ENCODE results near the gene BICDL1. TPM values are rescaled to one million over a fixed set of nuclear protein-coding genes. Genes with fewer than 3 reads are reported as not detected.

Gene BICDL1
- total and polyA plus RNA-seq, 2 of the 4 experiments (the other 2 are of a cell fraction), result not detected

GRCh38 chr12:120121343-120121742, 132.3 kb downstream of the BICDL1 start:
- Histone ChIP-seq H3K9me3 (ENCODE audit: control insufficient read depth, insufficient read depth, low read length) (no peaks in the 10 kb centered on the region), H2AK5ac (ENCODE audit: low read depth, low read length) (peak overlapping the region; percentile 73; the same call in 1 of the 2 replicates), H2AFZ (replicated peaks; ENCODE audit: low read length, poor library complexity) (no peak overlapping the region), H3K23ac (ENCODE audit: low read depth, low read length) (no peak overlapping the region), H3K36me3 (ENCODE audit: control insufficient read depth, insufficient read depth, low read length) (peaks cover 8% of the 10 kb centered on the region), H2BK20ac (ENCODE audit: low read depth, low read length) (peak overlapping the region; percentile 50; the same call in 1 of the 2 replicates), H3K9ac (ENCODE audit: low read depth, low read length) (no peak overlapping the region), H4K20me1 (ENCODE audit: insufficient read depth, low read length) (peaks cover 19% of the 10 kb centered on the region), H2BK5ac (ENCODE audit: low read depth, low read length, poor library complexity, severe bottlenecking) (no peak overlapping the region), H3K14ac (replicated peaks; ENCODE audit: low read depth, low read length) (peak overlapping the region; percentile 70; the same call in 1 of the 2 replicates), H3K18ac (ENCODE audit: low read depth, low read length) (peak overlapping the region; percentile 35; the same call in 1 of the 2 replicates), H2BK120ac (ENCODE audit: low read depth, low read length) (peak overlapping the region; percentile 33; the same call in 1 of the 2 replicates), H3K79me1 (ENCODE audit: low read depth in 1 of 2, low read length in 2 of 2) (peaks cover 10 to 40% of the 10 kb centered on the region in 2 experiments), H3K4me3 (ENCODE audit: insufficient read depth, low read depth, low read length) (no peak overlapping the region), H3K9me1 (ENCODE audit: insufficient read depth, low read length) (peaks cover 24% of the 10 kb centered on the region), H3K27ac (ENCODE audit: insufficient read depth, low read length) (peak overlapping the region; percentile 82; the same call in 1 of the 2 replicates), H4K5ac (ENCODE audit: low read depth, low read length) (no peak overlapping the region; the same call in 1 of the 2 replicates), H2AK9ac (replicated peaks; ENCODE audit: low read depth, low read length, poor library complexity) (no peak overlapping the region), H3K56ac (ENCODE audit: extremely low read depth, insufficient read depth, low read length) (no peak overlapping the region), H3K4me2 (ENCODE audit: low read depth, low read length) (no peak overlapping the region), H3K4me1 (ENCODE audit: control insufficient read depth, insufficient read depth, low read length) (peaks cover 16% of the 10 kb centered on the region), H3K4ac (ENCODE audit: low read depth, low read length) (peak overlapping the region; percentile 69), H4K8ac (ENCODE audit: low read depth in 2 of 2, low read length in 2 of 2) (peak overlapping the region in 1 of 2 experiments; percentile 14; a peak in 2 of 4 replicates), H2BK15ac (ENCODE audit: low read depth, low read length) (no peak overlapping the region), H4K91ac (ENCODE audit: insufficient read depth, low read depth, low read length) (peak overlapping the region; percentile 20; the same call in 1 of the 2 replicates), H3K27me3 (ENCODE audit: control insufficient read depth, insufficient read depth, low read length) (no peaks in the 10 kb centered on the region)
- DNase-seq (no peak), ATAC-seq (ENCODE audit: low read depth) (no peak)
- no CpG with 5 or more reads among the region's 2 CpGs for WGBS, 2 experiments (ENCODE audit: extremely low coverage in 2 of 2, insufficient read length in 1 of 2)
- no TSS peak for BruUV-seq (replicated peaks)
- TF ChIP-seq CEBPB (IDR thresholded peaks at IDR 0.05; ENCODE audit: low read depth, low read length) (no peak), BHLHE40 (IDR thresholded peaks at IDR 0.05; ENCODE audit: low read depth, low read length) (no peak), RAD21 (IDR thresholded peaks at IDR 0.05; ENCODE audit: low read length) (no peak)
- intact Hi-C loops (cut with micrococcal nuclease), result no loop called here
- CTCF ChIA-PET, result no interaction called here
- POLR2A ChIA-PET (ENCODE audit: unreplicated experiment), result no interaction called here
- in situ Hi-C loops (cut with MboI; ENCODE audit: low sequenced_read_pairs), result loop anchor here (25.0 kb wide), 1 partner anchor 1759 kb away; the partner anchor contains the start of gene TAOK3
- dilution Hi-C loops (cut with HindIII; ENCODE audit: low sequenced_read_pairs, unreplicated experiment), result no loop called here

All from IMR-90 (cell line).